ENCODE measurements around the gene ARNT2.

ARNT2 gene

DNA sequence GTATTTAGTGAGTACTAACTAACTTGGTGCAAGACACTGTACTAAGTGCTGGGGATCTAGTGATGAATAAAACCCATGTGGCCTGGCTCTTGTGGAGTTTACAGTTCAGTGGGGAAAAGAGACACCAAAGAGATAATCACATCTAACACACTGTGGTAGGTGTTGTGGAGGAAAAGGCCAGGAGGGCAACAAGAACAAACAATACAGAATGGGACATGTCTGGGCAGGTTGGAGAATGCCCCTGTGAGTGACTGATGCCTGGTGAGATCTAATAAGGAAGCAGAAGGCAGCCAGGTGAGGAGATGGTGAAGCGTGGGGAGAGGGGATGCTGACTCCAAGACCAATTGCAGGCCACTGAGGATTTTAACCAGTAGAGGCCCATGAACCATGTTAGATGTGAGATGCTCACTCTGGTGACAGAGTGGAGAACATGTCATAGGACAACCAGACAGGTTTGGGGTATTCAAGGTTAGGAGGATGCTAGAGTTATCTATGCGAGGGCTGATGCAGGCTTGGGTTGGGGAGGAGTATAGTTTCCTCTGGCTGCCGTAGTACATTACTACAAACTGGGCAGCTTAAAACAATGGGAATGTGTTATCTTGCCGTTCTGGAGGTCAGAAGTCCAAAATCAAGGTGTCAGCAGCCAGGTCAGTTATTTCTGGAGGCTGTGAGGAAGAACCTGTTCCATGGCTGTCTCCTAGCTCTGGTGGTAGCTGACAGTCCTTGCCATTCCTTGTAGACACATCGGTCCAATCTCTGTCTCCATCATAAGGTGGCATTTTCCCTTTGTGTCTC, 81.4 kb downstream of the ARNT2 start:
- H3K36me3 Mint-ChIP-seq (ENCODE audit: insufficient read depth) = no peaks in the 10 kb centered on the region
- no peak for ATAC-seq (replicated peaks)
- H3K27ac Mint-ChIP-seq = no peak overlapping the region
- DNase-seq = no peak
- no peaks in the 10 kb centered on the region for H3K9me3 Mint-ChIP-seq
- H3K27me3 Mint-ChIP-seq = peaks cover 18 to 43% of the 10 kb centered on the region in 2 donors
- H3K4me3 Mint-ChIP-seq = no peak overlapping the region
- H3K4me1 Mint-ChIP-seq (ENCODE audit: low read depth in 2 of 2) = no peaks in the 10 kb centered on the region

DNA sequence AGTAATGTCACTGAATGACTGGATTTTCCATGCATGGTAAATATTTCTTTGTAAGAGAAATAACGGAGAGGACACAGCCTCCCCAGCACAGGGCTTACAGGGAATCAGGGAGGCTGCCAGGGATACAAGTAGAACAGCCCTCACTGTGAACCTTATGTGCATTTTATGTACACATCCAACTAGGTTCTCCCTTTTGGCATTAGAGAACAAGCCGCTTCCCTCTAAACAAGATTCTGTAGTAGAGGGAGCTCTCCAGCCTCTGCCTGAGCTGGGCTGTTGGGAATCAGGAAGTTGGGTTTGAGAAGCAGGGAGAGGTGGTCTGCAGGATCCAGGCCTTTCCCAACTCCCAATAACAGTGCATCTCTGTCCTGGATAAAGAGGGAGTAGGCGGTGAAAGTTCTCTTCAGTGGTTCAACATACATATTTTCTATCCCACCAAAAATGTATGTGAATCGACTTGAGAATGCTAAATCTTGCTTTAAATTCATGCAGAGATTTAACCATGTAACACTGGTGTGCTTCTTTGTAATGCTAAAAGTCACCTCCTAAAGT, 83.7 kb downstream of the ARNT2 start:
- Mint-ChIP-seq H3K9me3 (no peaks in the 10 kb centered on the region), H3K4me1 (ENCODE audit: low read depth in 2 of 2) (no peaks in the 10 kb centered on the region), H3K36me3 (ENCODE audit: insufficient read depth) (no peaks in the 10 kb centered on the region), H3K27ac (no peak overlapping the region), H3K27me3 (peaks cover 36 to 44% of the 10 kb centered on the region in 2 donors), H3K4me3 (no peak overlapping the region)
- ATAC-seq (replicated peaks) (no peak), DNase-seq (no peak)

DNA sequence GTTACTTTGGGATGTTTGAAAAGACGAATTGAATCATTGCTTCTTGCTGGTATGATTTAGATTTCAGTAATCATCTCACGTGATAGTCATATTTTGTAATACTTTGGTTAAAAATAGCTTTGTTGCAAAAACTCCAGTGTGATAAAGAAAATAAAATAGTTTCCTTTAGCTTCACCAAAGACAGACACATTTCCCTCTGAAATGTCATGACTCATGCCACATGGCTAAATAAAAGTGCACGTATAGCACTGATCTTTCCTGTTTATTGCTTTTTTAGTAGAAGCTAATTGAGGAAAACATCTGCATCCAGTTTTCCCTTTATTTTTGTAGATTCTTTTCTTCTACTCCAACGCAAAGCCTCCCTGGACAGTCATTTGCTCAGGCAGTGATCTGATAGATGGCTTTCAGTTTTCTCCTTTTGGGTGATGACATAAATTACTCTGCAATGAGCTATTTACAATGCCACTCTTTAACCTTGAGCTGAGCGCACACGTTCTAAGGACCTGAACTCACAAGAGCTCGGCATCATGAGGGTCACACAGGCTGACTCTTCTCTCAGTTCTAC, 84.9 kb downstream of the ARNT2 start:
- ATAC-seq (replicated peaks) (no peak), DNase-seq (no peak)
- peaks cover 44% of the 10 kb centered on the region in 2 donors for H3K27me3 Mint-ChIP-seq
- H3K27ac Mint-ChIP-seq = no peak overlapping the region
- no peaks in the 10 kb centered on the region for H3K36me3 Mint-ChIP-seq (ENCODE audit: insufficient read depth)
- no peaks in the 10 kb centered on the region for H3K9me3 Mint-ChIP-seq
- no peak overlapping the region for H3K4me3 Mint-ChIP-seq
- no peaks in the 10 kb centered on the region for H3K4me1 Mint-ChIP-seq (ENCODE audit: low read depth in 2 of 2)

DNA sequence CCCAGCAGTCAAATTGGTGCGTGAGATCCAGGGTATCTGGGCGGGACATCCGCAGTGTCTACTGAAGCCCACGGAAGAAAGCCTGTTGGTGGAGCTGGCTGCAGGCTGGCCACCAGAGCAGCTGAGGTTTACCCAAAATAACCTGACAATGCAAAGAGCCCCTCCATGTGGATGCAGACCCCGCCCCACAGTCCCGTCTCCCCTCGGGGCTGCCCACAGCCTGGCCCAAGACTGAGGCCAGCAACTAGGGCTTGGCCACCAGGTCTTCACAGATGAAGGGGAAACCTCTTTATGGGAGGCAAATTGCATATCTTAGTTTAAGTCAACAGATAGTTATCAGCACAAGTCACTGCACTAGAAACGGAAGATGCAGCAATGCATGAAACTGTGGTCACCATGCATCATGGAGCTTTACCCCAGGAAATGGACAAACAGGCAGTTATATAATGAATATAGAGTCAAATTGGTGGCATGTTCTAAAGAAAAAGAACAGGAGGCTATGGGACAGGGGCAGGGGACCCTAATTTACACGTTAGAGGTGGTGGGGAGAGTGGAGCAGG, 86.3 kb downstream of the ARNT2 start:
- Mint-ChIP-seq H3K4me3 (no peak overlapping the region), H3K27me3 (peaks cover 44 to 53% of the 10 kb centered on the region in 2 donors), H3K36me3 (ENCODE audit: insufficient read depth) (no peaks in the 10 kb centered on the region), H3K27ac (no peak overlapping the region), H3K4me1 (ENCODE audit: low read depth in 2 of 2) (no peaks in the 10 kb centered on the region), H3K9me3 (no peaks in the 10 kb centered on the region)
- ATAC-seq (replicated peaks) (no peak), DNase-seq (no peak)

DNA sequence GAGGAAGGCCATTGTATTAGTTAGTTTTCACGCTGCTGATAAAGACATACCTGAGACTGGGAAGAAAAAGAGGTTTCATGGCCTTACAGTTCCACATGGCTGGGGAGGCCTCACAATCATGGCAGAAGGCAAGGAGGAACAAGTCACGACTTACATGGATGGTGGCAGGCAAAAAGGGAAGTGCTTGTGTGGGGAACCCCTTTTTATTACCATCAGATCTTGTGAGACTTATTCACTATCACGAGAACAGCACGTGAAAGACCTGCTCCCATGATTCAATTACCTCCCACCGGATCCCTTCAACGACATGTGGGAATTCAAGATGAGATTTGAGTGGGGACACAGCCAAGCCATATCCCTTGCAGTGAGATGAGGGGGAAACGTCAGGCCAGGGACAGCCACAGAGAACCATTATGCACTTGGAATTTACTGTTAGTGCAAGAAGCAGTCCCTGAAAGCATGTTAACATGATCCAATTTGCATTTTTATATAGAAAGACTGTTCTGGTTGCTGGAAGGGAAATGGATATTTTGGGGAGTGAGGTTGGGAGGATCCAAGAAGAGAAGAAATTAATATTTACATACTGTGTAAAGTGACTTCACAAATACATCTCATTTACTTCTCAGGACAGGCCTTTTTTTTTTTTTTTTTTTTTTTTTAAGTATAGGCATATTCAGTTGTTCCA, 87.1 kb downstream of the ARNT2 start:
- no peaks in the 10 kb centered on the region for H3K9me3 Mint-ChIP-seq
- H3K4me3 Mint-ChIP-seq = no peak overlapping the region
- no peak overlapping the region for H3K27ac Mint-ChIP-seq
- DNase-seq = no peak
- no peaks in the 10 kb centered on the region for H3K36me3 Mint-ChIP-seq (ENCODE audit: insufficient read depth)
- H3K27me3 Mint-ChIP-seq = peaks cover 50 to 57% of the 10 kb centered on the region in 2 donors
- no peaks in the 10 kb centered on the region for H3K4me1 Mint-ChIP-seq (ENCODE audit: low read depth in 2 of 2)
- no peak for ATAC-seq (replicated peaks)

DNA sequence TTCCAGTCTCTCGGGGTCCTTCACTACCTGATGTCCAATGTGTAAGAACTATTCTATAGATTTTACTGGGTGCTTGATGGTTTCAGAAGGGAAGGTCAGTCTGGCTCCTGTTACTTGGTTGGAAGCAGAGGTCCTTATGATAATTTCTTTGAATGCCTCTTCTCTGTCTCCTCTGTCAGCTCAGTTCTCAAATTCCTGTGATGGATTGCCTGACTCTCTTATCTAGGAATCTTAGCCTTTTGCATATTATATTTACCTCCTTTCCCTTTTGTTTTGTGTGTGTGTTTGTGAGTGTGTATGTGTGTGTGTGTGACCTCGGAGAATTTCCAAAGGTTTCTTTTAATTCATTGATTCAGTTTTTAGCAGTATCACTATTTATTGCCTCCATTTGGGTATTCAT, 88.2 kb downstream of the ARNT2 start:
- DNase-seq (no peak), ATAC-seq (replicated peaks) (no peak)
- Mint-ChIP-seq H3K36me3 (ENCODE audit: insufficient read depth) (no peaks in the 10 kb centered on the region), H3K27ac (no peak overlapping the region), H3K4me3 (no peak overlapping the region), H3K27me3 (peaks cover 42 to 56% of the 10 kb centered on the region in 2 donors), H3K9me3 (no peaks in the 10 kb centered on the region), H3K4me1 (ENCODE audit: low read depth in 2 of 2) (no peaks in the 10 kb centered on the region)

DNA sequence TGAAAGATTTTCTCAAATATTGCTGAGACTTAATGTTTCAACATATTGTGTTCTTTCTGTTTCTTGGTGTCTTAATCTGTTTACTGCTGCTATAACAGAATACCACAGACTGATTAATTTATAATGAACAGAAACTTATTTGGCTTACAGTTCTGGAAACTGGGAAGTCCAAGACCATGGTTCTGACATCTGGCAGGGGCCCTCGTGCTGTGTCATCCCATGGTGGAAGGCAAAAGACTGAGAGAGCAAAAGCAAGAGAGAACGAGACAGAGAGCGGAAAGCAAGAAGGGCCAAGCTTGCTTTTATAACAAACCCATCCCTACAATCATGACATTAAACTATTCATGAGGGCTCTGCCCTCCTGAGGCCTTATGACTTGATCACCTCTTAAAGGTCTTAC, 88.7 kb downstream of the ARNT2 start:
- ATAC-seq (replicated peaks) = no peak
- no peak overlapping the region for H3K27ac Mint-ChIP-seq
- H3K9me3 Mint-ChIP-seq = no peaks in the 10 kb centered on the region
- no peak for DNase-seq
- peaks cover 42 to 55% of the 10 kb centered on the region in 2 donors for H3K27me3 Mint-ChIP-seq
- H3K4me3 Mint-ChIP-seq = no peak overlapping the region
- no peaks in the 10 kb centered on the region for H3K36me3 Mint-ChIP-seq (ENCODE audit: insufficient read depth)
- no peaks in the 10 kb centered on the region for H3K4me1 Mint-ChIP-seq (ENCODE audit: low read depth in 2 of 2)

DNA sequence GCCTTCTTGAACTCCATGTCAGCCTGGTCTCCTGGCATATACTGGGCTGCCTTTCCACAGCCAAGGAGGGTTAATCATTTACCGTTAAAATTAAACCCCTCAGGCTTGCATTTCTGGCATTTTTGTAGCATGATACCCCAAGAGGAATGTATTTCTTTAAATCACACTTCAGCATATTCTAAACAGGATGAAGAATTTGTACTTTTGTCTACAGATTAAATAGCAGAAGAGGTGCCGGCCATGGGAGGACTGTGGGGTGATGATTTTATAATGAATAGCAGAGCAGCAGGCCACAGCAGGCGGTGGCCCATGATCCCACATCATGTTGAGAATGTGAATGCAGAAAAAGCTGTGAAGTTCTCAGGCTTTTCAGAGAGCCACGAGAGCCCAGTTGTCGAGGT, 90.2 kb downstream of the ARNT2 start:
- ATAC-seq (replicated peaks) (no peak), DNase-seq (no peak)
- no peaks in the 10 kb centered on the region for H3K36me3 Mint-ChIP-seq (ENCODE audit: insufficient read depth)
- no peaks in the 10 kb centered on the region for H3K4me1 Mint-ChIP-seq (ENCODE audit: low read depth in 2 of 2)
- peaks cover 53 to 55% of the 10 kb centered on the region in 2 donors for H3K27me3 Mint-ChIP-seq
- no peaks in the 10 kb centered on the region for H3K9me3 Mint-ChIP-seq
- no peak overlapping the region for H3K27ac Mint-ChIP-seq
- H3K4me3 Mint-ChIP-seq = no peak overlapping the region

DNA sequence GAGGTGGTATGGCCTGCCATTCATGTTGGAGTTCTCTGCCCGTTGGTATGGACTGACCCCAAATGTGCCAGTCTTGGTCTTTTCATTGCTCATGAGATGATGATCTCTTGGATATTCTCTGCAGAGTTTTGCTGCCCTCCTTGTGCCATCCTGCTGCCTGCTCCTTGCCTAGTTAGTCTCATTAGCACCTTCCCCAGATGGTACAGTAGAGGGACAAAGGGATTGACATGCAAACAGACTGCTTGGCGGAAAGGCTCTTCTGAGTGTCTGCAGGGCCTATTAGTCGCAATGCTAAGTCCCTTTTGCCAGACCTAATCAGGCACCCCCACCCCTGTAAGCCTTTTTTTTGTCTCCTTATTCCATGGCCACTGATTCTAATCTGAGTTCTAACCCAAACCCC, 90.6 kb downstream of the ARNT2 start:
- no peaks in the 10 kb centered on the region for H3K9me3 Mint-ChIP-seq
- H3K27me3 Mint-ChIP-seq = peaks cover 51 to 52% of the 10 kb centered on the region in 2 donors
- H3K4me3 Mint-ChIP-seq = no peak overlapping the region
- no peak overlapping the region for H3K27ac Mint-ChIP-seq
- H3K36me3 Mint-ChIP-seq (ENCODE audit: insufficient read depth) = no peaks in the 10 kb centered on the region
- no peak for DNase-seq
- ATAC-seq (replicated peaks) = no peak
- no peaks in the 10 kb centered on the region for H3K4me1 Mint-ChIP-seq (ENCODE audit: low read depth in 2 of 2)

DNA sequence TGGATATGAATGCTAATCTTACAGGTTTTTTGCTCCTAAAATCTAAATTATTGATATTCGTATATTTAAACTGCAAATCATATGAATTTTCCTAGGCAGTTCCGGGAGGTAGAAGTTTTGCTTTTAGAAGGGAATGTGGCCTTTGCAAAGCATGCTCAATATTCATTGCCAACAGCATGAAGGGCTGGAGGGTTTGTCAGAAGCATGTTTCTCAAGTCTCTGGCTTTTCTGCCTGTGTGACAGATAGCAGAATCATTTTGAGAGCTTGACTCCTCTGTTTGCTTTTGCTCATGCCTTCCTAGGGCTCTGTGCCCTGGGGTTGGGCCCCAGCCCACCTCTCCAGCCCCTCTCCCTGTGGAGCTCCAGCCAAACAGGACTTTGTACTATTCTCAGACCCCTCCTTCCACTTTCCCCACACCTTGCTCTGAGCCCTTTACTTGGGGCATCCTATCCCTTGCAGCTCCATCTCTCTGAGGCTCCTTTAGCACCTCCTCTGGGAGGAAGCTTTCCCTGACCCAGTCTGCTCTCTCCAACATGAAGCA, 91.3 kb downstream of the ARNT2 start:
- Mint-ChIP-seq H3K4me3 (no peak overlapping the region), H3K27me3 (peaks cover 44 to 48% of the 10 kb centered on the region in 2 donors), H3K27ac (no peak overlapping the region), H3K9me3 (no peaks in the 10 kb centered on the region), H3K4me1 (ENCODE audit: low read depth in 2 of 2) (no peaks in the 10 kb centered on the region), H3K36me3 (ENCODE audit: insufficient read depth) (no peaks in the 10 kb centered on the region)
- DNase-seq (no peak), ATAC-seq (replicated peaks) (no peak)

DNA sequence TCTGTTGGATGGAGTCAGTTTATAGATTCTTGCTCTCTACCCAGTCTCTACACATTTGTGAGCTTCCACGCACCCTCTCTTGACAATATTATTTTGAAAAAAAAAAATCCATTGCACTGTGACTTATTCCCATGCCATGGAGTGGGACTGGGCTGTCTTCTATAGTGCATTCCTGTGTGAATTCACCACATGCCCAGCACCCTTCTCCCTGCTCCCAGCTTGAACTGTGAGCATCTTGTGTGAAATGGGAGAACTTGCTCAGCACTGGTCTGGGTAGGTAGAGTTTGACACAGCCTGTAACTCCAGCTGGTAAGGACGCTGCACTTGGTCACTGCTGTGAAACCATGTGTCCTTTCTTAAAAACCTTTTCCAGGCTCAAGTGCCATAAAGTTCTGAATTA, 91.9 kb downstream of the ARNT2 start:
- DNase-seq (no peak), ATAC-seq (replicated peaks) (no peak)
- no peaks in the 10 kb centered on the region for H3K4me1 Mint-ChIP-seq (ENCODE audit: low read depth in 2 of 2)
- H3K4me3 Mint-ChIP-seq = no peak overlapping the region
- H3K36me3 Mint-ChIP-seq (ENCODE audit: insufficient read depth) = no peaks in the 10 kb centered on the region
- peaks cover 37 to 42% of the 10 kb centered on the region in 2 donors for H3K27me3 Mint-ChIP-seq
- H3K27ac Mint-ChIP-seq = no peak overlapping the region
- H3K9me3 Mint-ChIP-seq = no peaks in the 10 kb centered on the region

DNA sequence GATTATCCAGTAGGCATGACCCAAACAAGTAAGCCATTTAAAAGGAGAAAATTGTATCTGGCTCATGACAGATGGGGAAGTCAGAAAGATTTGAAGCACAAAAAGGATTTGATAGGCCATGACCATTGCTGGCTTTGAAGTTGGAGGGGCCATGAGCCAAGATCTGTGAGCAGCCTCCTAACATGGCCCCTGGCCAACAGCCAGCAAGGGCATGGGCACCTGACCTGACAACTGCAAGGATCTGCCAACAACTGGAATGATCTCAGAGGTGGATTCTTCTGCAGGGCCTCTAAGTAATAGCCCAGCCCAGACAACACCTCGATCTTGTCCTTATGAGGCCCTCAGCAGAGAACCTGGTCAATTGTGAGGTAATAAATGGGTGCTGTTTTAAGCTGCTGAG, 93.0 kb downstream of the ARNT2 start:
- Mint-ChIP-seq H3K9me3 (no peaks in the 10 kb centered on the region), H3K4me1 (ENCODE audit: low read depth in 2 of 2) (no peaks in the 10 kb centered on the region), H3K27ac (no peak overlapping the region), H3K4me3 (no peak overlapping the region), H3K27me3 (peaks cover 35 to 38% of the 10 kb centered on the region in 2 donors), H3K36me3 (ENCODE audit: insufficient read depth) (no peaks in the 10 kb centered on the region)
- ATAC-seq (replicated peaks) (no peak), DNase-seq (no peak)

DNA sequence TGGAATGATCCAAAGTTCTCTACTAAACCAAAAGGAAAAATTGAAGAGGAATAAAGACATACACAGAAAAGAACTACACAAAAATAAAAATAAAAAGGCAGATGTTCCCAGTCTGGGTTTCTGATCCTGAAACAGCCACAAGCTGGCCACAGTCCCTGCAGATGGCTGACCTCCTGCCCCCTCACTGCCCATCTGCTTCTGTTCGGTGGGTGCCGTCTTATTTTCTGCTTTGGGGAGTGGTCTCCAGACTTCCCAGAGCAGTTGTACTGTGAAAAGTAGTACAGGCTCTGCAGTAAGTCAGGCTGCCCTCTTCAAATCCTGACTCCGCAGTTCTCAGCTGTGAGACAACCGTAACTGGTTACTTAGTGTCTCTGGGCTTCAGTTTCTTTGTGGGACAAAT, 94.5 kb downstream of the ARNT2 start:
- no peaks in the 10 kb centered on the region for H3K4me1 Mint-ChIP-seq (ENCODE audit: low read depth in 2 of 2)
- H3K27me3 Mint-ChIP-seq = peaks cover 35 to 44% of the 10 kb centered on the region in 2 donors
- no peaks in the 10 kb centered on the region for H3K9me3 Mint-ChIP-seq
- DNase-seq (no peak), ATAC-seq (replicated peaks) (no peak)
- no peak overlapping the region for H3K4me3 Mint-ChIP-seq
- no peaks in the 10 kb centered on the region for H3K36me3 Mint-ChIP-seq (ENCODE audit: insufficient read depth)
- H3K27ac Mint-ChIP-seq = no peak overlapping the region
